Osteocyte (in vitro differentiated cells): Measurements from ENCODE around the gene ATP2A2. TPM values are rescaled to one million over a fixed set of nuclear protein-coding genes. Genes with fewer than 3 reads are reported as not detected.

ENCODE experiments used
- DNase-seq: peaks from one replicate; pipeline ENCODE4 v3.0.0; 2021; ENCODE audit warnings: mixed read lengths; ENCODE audit not compliant: unreplicated experiment; ENCODE audit errors: extremely low spot score
- H3K27ac Mint-ChIP-seq: one replicate; pipeline ENCODE4 v1.8.0; 2021; ENCODE audit warnings: mild to moderate bottlenecking, mixed read lengths; ENCODE audit not compliant: unreplicated experiment
- H3K27me3 Mint-ChIP-seq: one replicate; pipeline ENCODE4 v1.8.0; 2021; ENCODE audit warnings: mixed read lengths; ENCODE audit not compliant: unreplicated experiment
- H3K36me3 Mint-ChIP-seq: one replicate; pipeline ENCODE4 v1.8.0; 2021; ENCODE audit warnings: mixed read lengths; ENCODE audit not compliant: unreplicated experiment
- H3K4me1 Mint-ChIP-seq: one replicate; pipeline ENCODE4 v1.8.0; 2021; ENCODE audit warnings: mixed read lengths; ENCODE audit not compliant: unreplicated experiment
- H3K4me3 Mint-ChIP-seq: one replicate; pipeline ENCODE4 v1.8.0; 2021; ENCODE audit warnings: mild to moderate bottlenecking, moderate library complexity, mixed read lengths; ENCODE audit not compliant: unreplicated experiment
- H3K9me3 Mint-ChIP-seq: one replicate; pipeline ENCODE4 v1.8.0; 2021; ENCODE audit warnings: mixed read lengths; ENCODE audit not compliant: unreplicated experiment
- CTCF ChIP-seq: fragments of 200-600 bp; sonication (generic); IDR thresholded peaks from 2 replicates; pipeline ENCODE4 v1.5.0; 2021; ENCODE audit warnings: antibody characterized with exemption, mild to moderate bottlenecking, moderate library complexity
- total RNA-seq: library from RNA; stranded (reverse); gene quantifications from 2 replicates; pipeline ENCODE4 v1.2.1, GENCODE V29; 2021

ATP2A2 gene
- total RNA-seq, 1 donor from 2014 or later, result 183 TPM

GRCh38 chr12:110379197-110379596 is 98.2 kb downstream of the ATP2A2 start:
- no peak for DNase-seq
- H3K4me1 Mint-ChIP-seq, result peaks cover under 1% of the 10 kb centered on the region
- peaks cover 55% of the 10 kb centered on the region for H3K36me3 Mint-ChIP-seq
- H3K27me3 Mint-ChIP-seq, result no peaks in the 10 kb centered on the region
- no peak overlapping the region for H3K4me3 Mint-ChIP-seq
- no peak for TF ChIP-seq CTCF
- H3K27ac Mint-ChIP-seq, result no peak overlapping the region
- no peaks in the 10 kb centered on the region for H3K9me3 Mint-ChIP-seq

- DNase-seq, result no peak
- H3K27ac Mint-ChIP-seq, result no peak overlapping the region
- H3K9me3 Mint-ChIP-seq, result no peaks in the 10 kb centered on the region
- H3K27me3 Mint-ChIP-seq, result no peaks in the 10 kb centered on the region
- peaks cover 53% of the 10 kb centered on the region for H3K36me3 Mint-ChIP-seq
- TF ChIP-seq CTCF, result no peak
- no peak overlapping the region for H3K4me3 Mint-ChIP-seq
- H3K4me1 Mint-ChIP-seq, result peaks cover 5% of the 10 kb centered on the region
Observed at GRCh38 chr12:110379631-110380030, 98.6 kb downstream of the ATP2A2 start.

- Mint-ChIP-seq H3K4me3 (no peak overlapping the region), H3K4me1 (peaks cover 12% of the 10 kb centered on the region), H3K36me3 (peaks cover 50% of the 10 kb centered on the region), H3K9me3 (no peaks in the 10 kb centered on the region), H3K27ac (peak overlapping the region; percentile 38), H3K27me3 (no peaks in the 10 kb centered on the region)
- no peak for TF ChIP-seq CTCF
- DNase-seq, result no peak
Observed at GRCh38 chr12:110382683-110383082, 101.6 kb downstream of the ATP2A2 start.

Other genes with a start within 250 kb of the ATP2A2 start
- gene C12orf76, start 232.7 kb upstream of the ATP2A2 start, total RNA-seq, result 13.7 and 14.5 TPM in 2 replicates
- 13.1 TPM in 2 replicates for gene IFT81, start 156.9 kb upstream of the ATP2A2 start, total RNA-seq
- 47.9 and 48.8 TPM in 2 replicates for gene ANAPC7, start 122.5 kb downstream of the ATP2A2 start, total RNA-seq
- 194 and 221 TPM in 2 replicates for gene ARPC3, start 169.1 kb downstream of the ATP2A2 start, total RNA-seq
- gene GPN3, start 187.0 kb downstream of the ATP2A2 start, total RNA-seq, result 16.4 and 18.9 TPM in 2 replicates
- gene FAM216A, start 187.6 kb downstream of the ATP2A2 start, total RNA-seq, result 8.3 and 8.4 TPM in 2 replicates
- 73.5 and 75.8 TPM in 2 replicates for gene VPS29, start 220.9 kb downstream of the ATP2A2 start, total RNA-seq
- gene RAD9B, start 221.1 kb downstream of the ATP2A2 start, total RNA-seq, result 0.44 and 0.64 TPM in 2 replicates